CD4-positive, alpha-beta T cell treated with Interleukin-15 for 4 hours (primary cell): ENCODE data around the gene GLB1L2.
"Not testable (repeated sequence)": the region's sequence is repeated elsewhere in the genome, so short reads cannot be mapped to it uniquely, and the experiment has no call there.

Experiments used
- DNase-seq: peaks from one replicate; pipeline ENCODE4 v3.0.0-alpha.2; 2020; ENCODE audit warnings: low spot score

The GLB1L2 gene

GRCh38 chr11:134331354-134332188, at the start of gene GLB1L2:
TSS of gene GLB1L2 (plus strand) at chr11:134331988. CDS start at chr11:134332062, 74 bp downstream.
- DNase-seq: peak; percentile 85

DNA sequence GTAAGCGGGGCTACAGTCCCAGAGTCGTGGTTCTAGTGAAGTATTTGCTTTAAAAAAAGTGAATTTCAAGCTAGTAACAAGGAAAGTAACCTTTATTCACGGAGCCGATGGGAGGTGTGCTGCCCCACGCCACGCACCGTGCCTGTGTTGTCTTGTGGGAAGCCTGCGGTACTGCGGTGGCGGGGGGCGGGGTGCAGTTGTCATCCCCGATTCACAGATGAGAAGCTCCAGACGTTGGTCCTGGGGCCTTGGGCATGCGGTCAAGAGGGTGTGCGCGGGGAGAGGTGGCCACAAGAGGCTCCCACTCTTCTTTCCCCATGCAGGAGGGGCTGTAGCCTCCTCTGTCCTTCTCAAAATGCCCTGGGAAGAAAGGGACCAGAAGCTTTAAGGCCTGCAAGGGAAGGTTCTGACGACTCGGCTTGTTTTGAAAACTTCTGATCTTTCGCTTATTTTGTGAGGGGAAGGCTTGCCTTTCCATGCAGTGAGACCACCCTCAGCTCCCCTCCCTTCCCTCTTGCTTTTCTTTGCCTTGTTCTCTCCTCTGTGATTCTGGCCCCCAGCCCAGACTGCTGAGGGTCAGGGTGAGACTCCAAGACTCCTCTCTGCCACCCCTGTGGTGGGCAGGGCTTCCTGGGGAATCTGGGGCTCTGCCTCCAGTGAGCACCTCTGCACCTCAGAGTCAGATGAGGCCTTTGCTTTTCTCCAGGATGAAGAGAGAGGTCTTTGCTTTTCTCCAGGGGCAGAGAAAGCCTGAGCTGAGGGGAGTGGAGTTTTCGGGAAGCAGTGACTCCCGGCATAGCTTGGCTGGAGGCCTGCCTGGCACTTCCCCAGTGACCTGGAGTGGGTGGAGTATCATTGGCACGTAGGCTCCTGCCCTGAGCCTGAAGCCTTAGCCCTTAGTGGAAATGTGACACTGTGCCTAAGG, 49.4 kb upstream of the GLB1L2 start:
- DNase-seq: no peak

GRCh38 chr11:134283461-134284230, 48.1 kb upstream of the GLB1L2 start:
- no peak for DNase-seq

DNA sequence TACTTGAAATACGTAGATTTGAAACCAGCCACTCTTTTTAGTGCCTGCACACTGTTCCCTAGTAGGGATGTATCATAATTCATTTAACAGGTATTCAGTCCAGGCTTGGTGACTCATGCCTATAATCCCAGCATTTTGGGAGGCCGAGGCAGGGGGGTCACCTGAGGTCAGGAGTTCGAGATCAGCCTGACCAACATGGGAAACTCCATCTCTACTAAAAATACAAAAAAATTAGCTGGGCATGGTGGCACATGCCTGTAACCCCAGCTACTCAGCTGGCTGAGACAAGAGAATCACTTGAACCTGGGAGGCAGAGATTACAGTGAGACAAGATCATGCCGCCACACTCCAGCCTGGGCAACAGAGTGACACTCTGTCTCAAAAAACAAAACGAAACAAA, 47.4 kb upstream of the GLB1L2 start:
- not testable (repeated sequence) for DNase-seq

GRCh38 chr11:134287561-134287960, 44.2 kb upstream of the GLB1L2 start:
- no peak for DNase-seq

DNA sequence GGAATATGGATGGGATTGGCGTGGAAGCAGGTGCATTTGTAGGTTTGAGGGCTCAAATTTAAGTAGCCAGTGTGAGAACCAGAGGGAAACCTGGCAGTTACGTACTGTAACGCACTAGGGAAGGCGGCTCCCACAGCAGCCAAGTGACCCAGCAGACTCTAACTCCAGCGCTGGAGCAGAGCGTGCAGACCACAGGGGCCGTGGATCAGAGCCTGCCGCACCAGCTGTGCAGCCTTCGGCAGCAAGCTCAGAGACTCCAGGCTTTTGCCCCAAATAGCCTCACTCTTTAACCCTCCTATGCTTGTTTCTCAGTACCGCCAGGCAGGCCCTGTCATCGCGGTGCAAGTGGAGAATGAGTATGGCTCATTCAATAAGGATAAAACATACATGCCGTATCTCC, 43.3 kb upstream of the GLB1L2 start:
- DNase-seq: no peak

GRCh38 chr11:134289167-134289566, 42.6 kb upstream of the GLB1L2 start:
- DNase-seq: no peak

DNA sequence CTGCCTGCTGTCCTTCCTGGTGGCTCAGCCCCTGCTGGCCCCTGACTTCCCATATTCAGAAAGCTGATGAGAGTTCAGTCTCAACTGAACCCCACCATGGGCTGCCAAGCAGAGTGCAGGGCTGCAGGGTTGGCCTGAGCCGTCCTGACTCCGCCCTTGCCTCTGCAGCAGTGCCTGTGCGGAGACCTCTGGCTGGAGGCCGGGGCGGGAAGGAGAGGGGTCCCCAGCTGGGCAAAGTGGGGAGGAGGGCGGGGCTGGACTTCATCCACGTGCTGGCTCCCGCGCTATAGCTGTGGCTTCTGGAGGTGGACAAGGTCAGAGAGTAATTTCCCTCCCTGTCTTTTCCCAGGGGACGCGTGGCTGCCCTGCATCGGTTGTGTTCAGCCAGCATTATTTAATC, 42.0 kb upstream of the GLB1L2 start:
- DNase-seq: no peak

- DNase-seq: no peak
Measured at GRCh38 chr11:134290646-134291045, 41.1 kb upstream of the GLB1L2 start.

- no peak for DNase-seq
Measured at GRCh38 chr11:134291196-134291595, 40.6 kb upstream of the GLB1L2 start.

- DNase-seq: no peak
Measured at GRCh38 chr11:134292661-134293060, 39.1 kb upstream of the GLB1L2 start.

GRCh38 chr11:134293119-134294113, 38.4 kb upstream of the GLB1L2 start:
- DNase-seq: no peak

DNA sequence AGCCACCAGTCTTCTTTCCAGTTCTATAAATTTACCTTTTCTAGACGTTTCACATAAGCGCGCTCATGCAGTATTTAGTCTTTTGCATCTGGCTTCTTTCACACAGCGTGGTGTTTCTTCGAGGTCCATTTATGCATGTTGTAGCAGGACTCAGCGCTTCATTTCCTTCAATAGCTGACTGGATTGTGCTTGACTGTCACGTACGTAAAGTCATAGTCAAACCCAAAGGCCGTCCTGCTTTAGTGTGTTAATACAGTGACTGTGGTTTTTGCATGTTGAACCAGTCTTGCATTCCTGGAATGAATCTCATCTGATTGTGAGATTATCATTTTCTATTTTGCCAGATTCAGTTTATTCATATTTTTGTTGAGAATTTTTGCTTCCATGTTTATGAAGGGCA, 37.1 kb upstream of the GLB1L2 start:
- DNase-seq: no peak

- DNase-seq: no peak
Measured at GRCh38 chr11:134312223-134312622, 19.6 kb upstream of the GLB1L2 start.

DNA sequence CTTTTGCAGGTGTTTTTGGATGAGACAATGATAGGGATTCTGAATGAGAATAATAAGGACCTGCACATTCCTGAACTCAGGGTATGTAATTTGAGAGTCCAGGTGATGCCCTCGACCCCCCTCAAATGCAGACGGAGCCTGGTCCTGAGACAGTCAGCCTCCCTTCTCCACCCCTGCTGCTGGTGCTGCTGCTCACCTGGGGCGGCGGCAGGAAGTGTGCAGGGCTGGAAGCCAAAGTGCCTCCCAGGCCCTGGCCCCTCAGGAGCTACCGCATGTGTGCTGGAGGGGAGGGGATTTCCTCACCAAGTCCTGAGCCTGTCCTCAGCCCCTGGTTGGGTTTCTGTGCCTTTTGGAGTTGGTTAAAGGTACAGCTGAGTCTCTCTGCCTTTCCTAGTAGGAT, 19.0 kb upstream of the GLB1L2 start:
- no peak for DNase-seq

DNA sequence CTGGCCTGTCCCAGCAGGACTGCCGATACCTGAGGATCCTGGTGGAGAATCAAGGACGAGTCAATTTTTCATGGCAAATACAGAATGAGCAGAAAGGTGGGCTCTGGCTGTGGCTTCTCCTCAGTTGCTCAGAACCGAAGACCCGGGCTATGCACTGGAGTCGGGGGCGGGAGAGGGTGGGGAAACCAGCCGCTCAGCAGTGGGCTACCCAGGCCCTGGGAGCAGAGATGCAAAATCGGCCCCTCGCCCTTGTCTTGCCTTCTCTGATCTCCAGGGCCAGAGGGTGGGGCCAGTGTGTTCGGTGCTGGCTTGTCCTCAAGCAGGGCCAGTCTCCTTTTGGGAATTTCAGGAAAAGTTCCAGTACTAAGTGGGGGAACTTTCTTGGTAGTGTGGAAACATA, 18.4 kb upstream of the GLB1L2 start:
- DNase-seq: no peak

GRCh38 chr11:134313821-134314607, 17.8 kb upstream of the GLB1L2 start:
- DNase-seq: no peak

- no peak for DNase-seq
Measured at GRCh38 chr11:134317103-134317502, 14.7 kb upstream of the GLB1L2 start.

DNA sequence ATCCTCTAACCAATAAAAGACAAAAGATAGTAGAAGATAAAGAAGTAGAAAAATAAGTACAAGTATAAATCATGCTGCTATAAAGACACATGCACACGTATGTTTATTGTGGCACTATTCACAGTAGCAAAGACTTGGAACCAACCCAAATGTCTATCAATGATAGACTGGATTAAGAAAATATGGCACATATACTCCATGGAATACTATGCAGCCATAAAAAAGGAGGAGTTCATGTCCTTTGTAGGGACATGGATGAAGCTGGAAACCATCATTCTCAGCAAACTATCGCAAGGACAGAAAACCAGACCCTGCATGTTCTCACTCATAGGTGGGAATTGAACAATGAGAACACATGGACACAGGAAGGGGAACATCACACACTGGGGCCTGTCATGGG, 10.4 kb upstream of the GLB1L2 start:
- DNase-seq: not testable (repeated sequence)

DNA sequence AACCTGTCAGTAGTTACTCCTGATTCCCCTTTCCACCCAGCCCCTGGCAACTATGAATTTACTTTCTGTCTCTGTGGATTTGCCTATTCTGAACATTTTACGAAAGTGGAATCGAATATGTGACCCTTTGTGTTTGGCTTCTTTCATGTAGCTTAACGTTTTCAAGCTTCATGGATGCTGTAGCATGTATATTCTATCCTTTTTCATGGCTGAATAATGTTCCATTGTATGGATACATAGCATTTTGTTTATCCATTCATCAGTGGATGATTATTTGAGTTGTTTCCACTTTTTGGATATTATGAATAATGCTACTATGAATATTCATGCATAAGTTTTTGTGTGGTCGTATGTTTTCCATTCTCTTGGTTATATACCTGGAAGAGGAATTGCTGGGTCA, 9.2 kb upstream of the GLB1L2 start:
- no peak for DNase-seq
